Cardiac muscle cell (in vitro differentiated cells and primary cell): Measurements from ENCODE around the gene AUTS2. TPM values are rescaled to one million over a fixed set of nuclear protein-coding genes. Genes with fewer than 3 reads are reported as not detected.

ENCODE experiments used
- DNase-seq, 2 donors: peaks; one replicate each; pipeline versions ENCODE4 v3.0.0 to v3.0.0-alpha.2; 2010 to 2017; ENCODE audit warnings: low read depth in 1 of 2, low spot score in 1 of 2
- H3K27ac ChIP-seq: fragments of 200-600 bp; sonication (generic); 2 replicates; pipeline ENCODE4 v1.5.1; 2016
- H3K27me3 ChIP-seq: fragments of 200-600 bp; sonication (generic); 2 replicates; pipeline ENCODE4 v1.6.0; 2016; ENCODE audit warnings: control low read depth
- H3K36me3 ChIP-seq: fragments of 200-600 bp; sonication (generic); 2 replicates; pipeline ENCODE4 v1.5.1; 2016; ENCODE audit warnings: control low read depth
- H3K4me1 ChIP-seq: fragments of 200-600 bp; sonication (generic); 2 replicates; pipeline ENCODE4 v1.8.1; 2017; ENCODE audit warnings: low read depth, mild to moderate bottlenecking, mixed run types
- H3K4me3 ChIP-seq: fragments of 200-600 bp; sonication (generic); 2 replicates; pipeline ENCODE4 v1.5.1; 2016; ENCODE audit warnings: mild to moderate bottlenecking
- H3K9me3 ChIP-seq: fragments of 200-600 bp; sonication (generic); 2 replicates; pipeline ENCODE4 v1.5.1; 2017; ENCODE audit warnings: low read depth, mild to moderate bottlenecking, control low read depth
- polyA plus RNA-seq: library from polyadenylated mRNA; unstranded; fragments of >200 nt; fragmentation: Nextera tagmentation; extraction: Ambion mirVana; gene quantifications from 2 replicates; pipeline ENCODE4 v1.2.1, GENCODE V29; 2016
- total RNA-seq: library from RNA; depleted of rRNA; stranded (reverse); fragments of >200 nt; gene quantifications from 2 replicates; pipeline ENCODE4 v1.2.3, GENCODE V29; 2016
- TF ChIP-seq, protein P1 (sequence below): IDR thresholded peaks from 2 replicates; pipeline ENCODE4 v1.5.1; 2012; ENCODE audit warnings: low read depth, mild to moderate bottlenecking, low read length

AUTS2 gene
- total and polyA plus RNA-seq, 2 experiments from 2014 or later = 41.0 to 45.5 TPM

DNA sequence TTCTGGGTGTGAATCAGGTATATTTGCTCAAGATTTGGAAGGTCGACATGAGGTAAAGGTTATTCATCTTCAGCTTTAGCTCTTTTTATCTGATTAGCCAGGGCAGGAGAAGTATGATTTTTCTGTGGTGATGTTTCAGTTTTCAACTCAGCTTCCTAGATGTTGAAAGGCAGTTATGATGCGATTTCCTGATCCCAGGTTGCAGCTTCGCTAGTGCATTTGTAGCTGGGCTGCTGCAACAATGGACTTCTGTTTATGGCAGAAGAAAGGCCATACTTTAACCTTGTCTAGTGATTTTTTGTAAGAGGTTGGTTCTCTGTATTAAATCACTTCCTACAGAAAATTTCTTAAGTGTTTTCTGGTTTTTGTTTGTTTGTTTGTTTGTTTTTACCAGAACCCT lies 619.3 kb downstream of the AUTS2 start:
- H3K36me3 ChIP-seq = no peaks in the 10 kb centered on the region
- H3K4me1 ChIP-seq = peaks cover 3% of the 10 kb centered on the region
- TF ChIP-seq, protein P1, sequence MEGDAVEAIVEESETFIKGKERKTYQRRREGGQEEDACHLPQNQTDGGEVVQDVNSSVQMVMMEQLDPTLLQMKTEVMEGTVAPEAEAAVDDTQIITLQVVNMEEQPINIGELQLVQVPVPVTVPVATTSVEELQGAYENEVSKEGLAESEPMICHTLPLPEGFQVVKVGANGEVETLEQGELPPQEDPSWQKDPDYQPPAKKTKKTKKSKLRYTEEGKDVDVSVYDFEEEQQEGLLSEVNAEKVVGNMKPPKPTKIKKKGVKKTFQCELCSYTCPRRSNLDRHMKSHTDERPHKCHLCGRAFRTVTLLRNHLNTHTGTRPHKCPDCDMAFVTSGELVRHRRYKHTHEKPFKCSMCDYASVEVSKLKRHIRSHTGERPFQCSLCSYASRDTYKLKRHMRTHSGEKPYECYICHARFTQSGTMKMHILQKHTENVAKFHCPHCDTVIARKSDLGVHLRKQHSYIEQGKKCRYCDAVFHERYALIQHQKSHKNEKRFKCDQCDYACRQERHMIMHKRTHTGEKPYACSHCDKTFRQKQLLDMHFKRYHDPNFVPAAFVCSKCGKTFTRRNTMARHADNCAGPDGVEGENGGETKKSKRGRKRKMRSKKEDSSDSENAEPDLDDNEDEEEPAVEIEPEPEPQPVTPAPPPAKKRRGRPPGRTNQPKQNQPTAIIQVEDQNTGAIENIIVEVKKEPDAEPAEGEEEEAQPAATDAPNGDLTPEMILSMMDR = no peak
- no peak overlapping the region for H3K4me3 ChIP-seq
- DNase-seq = no peak
- H3K9me3 ChIP-seq = no peaks in the 10 kb centered on the region
- no peak overlapping the region for H3K27ac ChIP-seq
- H3K27me3 ChIP-seq = no peaks in the 10 kb centered on the region

DNA sequence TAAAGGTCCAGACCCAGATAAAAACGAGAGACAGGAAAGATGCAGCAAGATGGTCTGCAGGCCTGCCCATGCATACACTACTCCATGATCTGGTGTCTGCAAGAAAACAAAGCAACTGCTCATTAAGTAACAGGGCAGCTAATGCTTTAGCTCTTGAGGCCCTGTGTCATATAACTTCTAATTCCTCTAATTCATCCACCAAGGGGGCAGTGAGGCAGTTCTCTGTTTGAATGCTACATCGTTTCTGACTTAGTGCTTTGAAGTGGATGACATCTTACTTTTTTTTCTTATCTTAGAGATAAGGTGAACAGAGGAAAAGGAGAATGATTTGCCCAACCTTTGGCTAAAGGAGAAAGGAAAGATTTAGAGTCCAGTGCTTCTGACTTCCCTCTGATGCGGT lies 619.7 kb downstream of the AUTS2 start:
- Histone ChIP-seq H3K4me1 (peaks cover 3% of the 10 kb centered on the region), H3K9me3 (no peaks in the 10 kb centered on the region), H3K27me3 (no peaks in the 10 kb centered on the region), H3K4me3 (no peak overlapping the region), H3K36me3 (no peaks in the 10 kb centered on the region), H3K27ac (no peak overlapping the region)
- TF ChIP-seq, protein P1 = no peak
- DNase-seq = no peak

DNA sequence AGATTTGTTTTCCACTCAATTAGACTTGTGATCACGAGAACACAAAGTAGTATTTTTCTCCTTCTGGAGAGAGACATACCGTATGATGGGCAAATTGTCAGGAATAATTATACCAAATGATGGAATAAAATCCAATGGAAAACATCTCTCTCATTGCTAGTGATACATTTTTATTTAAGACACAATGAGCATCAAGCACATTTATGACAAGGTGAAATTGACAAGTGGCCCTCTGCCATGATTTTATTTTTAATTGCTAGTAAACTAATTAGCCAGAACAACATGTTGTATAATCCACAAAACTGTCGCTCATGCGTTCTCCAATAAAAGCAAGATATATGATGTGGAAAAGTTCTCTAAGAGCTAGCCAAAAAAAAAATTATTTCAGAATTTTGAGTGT lies 620.8 kb downstream of the AUTS2 start:
- H3K9me3 ChIP-seq = no peaks in the 10 kb centered on the region
- DNase-seq = no peak
- no peak overlapping the region for H3K4me3 ChIP-seq
- no peak overlapping the region for H3K27ac ChIP-seq
- no peaks in the 10 kb centered on the region for H3K27me3 ChIP-seq
- TF ChIP-seq, protein P1 = no peak
- H3K4me1 ChIP-seq = no peaks in the 10 kb centered on the region
- H3K36me3 ChIP-seq = no peaks in the 10 kb centered on the region

DNA sequence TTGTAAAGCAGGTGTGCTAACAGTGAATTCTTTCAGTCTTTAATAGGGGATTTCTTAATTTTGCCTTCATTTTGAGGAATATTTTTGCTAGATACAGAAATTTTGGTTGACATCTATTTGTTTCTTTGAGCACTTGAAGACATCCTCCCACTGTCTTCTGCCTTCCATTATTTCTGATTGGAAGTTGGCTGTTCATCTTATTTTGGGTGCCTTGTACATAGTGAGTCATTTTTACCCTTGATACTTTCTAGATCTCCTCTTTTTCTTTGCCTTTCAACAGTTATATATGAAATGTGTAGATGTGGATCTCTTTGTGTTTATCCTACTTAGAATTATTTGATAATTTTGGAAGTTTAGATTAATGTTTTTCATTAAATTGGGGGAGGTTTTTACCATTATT lies 631.0 kb downstream of the AUTS2 start:
- Histone ChIP-seq H3K27ac (no peak overlapping the region), H3K4me1 (no peaks in the 10 kb centered on the region), H3K9me3 (no peaks in the 10 kb centered on the region), H3K36me3 (no peaks in the 10 kb centered on the region), H3K4me3 (no peak overlapping the region), H3K27me3 (no peaks in the 10 kb centered on the region)
- DNase-seq = no peak
- TF ChIP-seq, protein P1 = no peak

DNA sequence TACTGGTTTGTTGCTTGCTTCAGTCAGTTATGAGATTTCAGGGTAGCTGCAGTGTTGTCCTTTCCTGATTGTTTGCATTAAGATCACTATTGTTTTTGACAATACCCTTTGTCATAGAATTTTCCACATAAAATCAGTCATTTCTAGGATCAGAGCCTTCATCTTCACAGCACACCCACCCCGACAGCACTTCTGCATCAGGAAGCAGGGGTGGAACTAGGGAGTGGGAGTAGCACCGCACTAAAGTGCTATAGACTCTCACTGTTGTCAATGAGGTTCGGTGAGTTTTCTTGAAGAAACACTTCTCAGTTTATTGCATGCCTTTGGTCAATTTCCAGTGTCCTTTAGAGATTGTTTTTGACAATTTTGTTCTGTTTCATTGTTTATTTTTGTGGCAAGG lies 632.5 kb downstream of the AUTS2 start:
- Histone ChIP-seq H3K27ac (no peak overlapping the region), H3K9me3 (no peaks in the 10 kb centered on the region), H3K4me3 (no peak overlapping the region), H3K4me1 (no peaks in the 10 kb centered on the region), H3K27me3 (no peaks in the 10 kb centered on the region), H3K36me3 (no peaks in the 10 kb centered on the region)
- no peak for DNase-seq
- TF ChIP-seq, protein P1 = no peak

DNA sequence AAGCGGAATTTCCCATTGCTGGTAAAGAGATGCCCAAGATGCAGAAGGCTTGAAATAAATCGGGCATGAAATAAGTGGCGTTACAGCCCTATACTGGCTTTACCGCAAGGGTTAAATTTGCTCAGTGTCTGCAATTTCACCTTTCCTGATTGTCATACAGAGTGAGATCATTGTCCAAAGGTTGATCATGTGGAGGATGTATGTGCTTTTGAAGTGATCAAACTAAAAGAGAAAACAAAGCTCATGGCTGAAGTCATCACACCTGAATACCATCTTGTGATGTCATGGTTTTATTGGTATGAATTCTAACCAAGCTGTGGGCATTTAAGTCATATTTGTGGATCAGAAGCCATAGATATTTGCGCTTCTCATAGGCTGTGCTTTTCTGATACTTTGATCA lies 635.5 kb downstream of the AUTS2 start:
- Histone ChIP-seq H3K36me3 (no peaks in the 10 kb centered on the region), H3K9me3 (no peaks in the 10 kb centered on the region), H3K27ac (no peak overlapping the region), H3K4me1 (no peaks in the 10 kb centered on the region), H3K4me3 (no peak overlapping the region), H3K27me3 (no peaks in the 10 kb centered on the region)
- DNase-seq = no peak
- TF ChIP-seq, protein P1 = no peak
